ENCODE data around the gene THSD4.

Gene THSD4

GRCh38 chr15:71334873-71335272 lies 219.6 kb downstream of the THSD4 start:
- Histone ChIP-seq H3K79me2 (ENCODE audit: insufficient read depth, low read length) (no peaks in the 10 kb centered on the region), H3K4me3 (ENCODE audit: low read length, poor library complexity, severe bottlenecking) (no peak overlapping the region), H3F3A (ENCODE audit: low read depth) (no peaks in the 10 kb centered on the region), H3K4me2 (ENCODE audit: low read depth, low read length, poor library complexity, severe bottlenecking) (no peak overlapping the region), H3K27me3 (ENCODE audit: insufficient read depth, low read length, poor library complexity, severe bottlenecking) (no peaks in the 10 kb centered on the region), H2AFZ (ENCODE audit: low read length) (no peak overlapping the region), H3K4me1 (ENCODE audit: insufficient read depth, low read length, poor library complexity, severe bottlenecking) (no peaks in the 10 kb centered on the region), H3K36me3 (ENCODE audit: insufficient read depth, low read length) (no peaks in the 10 kb centered on the region), H3K9me3 (ENCODE audit: insufficient read depth, low read depth, low read length) (no peaks in the 10 kb centered on the region), H3K9ac (ENCODE audit: low read depth, low read length, poor library complexity, severe bottlenecking) (no peak overlapping the region), H3K9me2 (replicated peaks; ENCODE audit: low read depth, low read length) (no peaks in the 10 kb centered on the region), H4K20me1 (ENCODE audit: insufficient read depth, low read length, poor library complexity, severe bottlenecking) (no peaks in the 10 kb centered on the region)
- TF ChIP-seq CTCF (conservative IDR thresholded peaks at IDR 0.05; ENCODE audit: low read length) = no peak
- TF ChIP-seq EZH2phosphoT487 (IDR thresholded peaks at IDR 0.05; ENCODE audit: borderline replicate concordance) = no peak

- no peaks in the 10 kb centered on the region for H3K4me1 ChIP-seq (ENCODE audit: insufficient read depth, low read length, poor library complexity, severe bottlenecking)
- no peak overlapping the region for H3K4me3 ChIP-seq (ENCODE audit: low read length, poor library complexity, severe bottlenecking)
- H3K27me3 ChIP-seq (ENCODE audit: insufficient read depth, low read length, poor library complexity, severe bottlenecking) = no peaks in the 10 kb centered on the region
- TF ChIP-seq CTCF (conservative IDR thresholded peaks at IDR 0.05; ENCODE audit: low read length) (no peak), EZH2phosphoT487 (IDR thresholded peaks at IDR 0.05; ENCODE audit: borderline replicate concordance) (no peak)
- H3K79me2 ChIP-seq (ENCODE audit: insufficient read depth, low read length) = no peaks in the 10 kb centered on the region
- no peaks in the 10 kb centered on the region for H4K20me1 ChIP-seq (ENCODE audit: insufficient read depth, low read length, poor library complexity, severe bottlenecking)
- H3K36me3 ChIP-seq (ENCODE audit: insufficient read depth, low read length) = no peaks in the 10 kb centered on the region
- no peak overlapping the region for H2AFZ ChIP-seq (ENCODE audit: low read length)
- H3K9ac ChIP-seq (ENCODE audit: low read depth, low read length, poor library complexity, severe bottlenecking) = no peak overlapping the region
- no peaks in the 10 kb centered on the region for H3K9me3 ChIP-seq (ENCODE audit: insufficient read depth, low read depth, low read length)
- H3K4me2 ChIP-seq (ENCODE audit: low read depth, low read length, poor library complexity, severe bottlenecking) = no peak overlapping the region
- H3K9me2 ChIP-seq (replicated peaks; ENCODE audit: low read depth, low read length) = no peaks in the 10 kb centered on the region
- no peaks in the 10 kb centered on the region for H3F3A ChIP-seq (ENCODE audit: low read depth)
These were observed 220.3 kb downstream of the THSD4 start for GRCh38 chr15:71335591-71335990.

- H3K9me2 ChIP-seq (replicated peaks; ENCODE audit: low read depth, low read length) = no peaks in the 10 kb centered on the region
- no peaks in the 10 kb centered on the region for H3K79me2 ChIP-seq (ENCODE audit: insufficient read depth, low read length)
- no peak overlapping the region for H3K4me3 ChIP-seq (ENCODE audit: low read length, poor library complexity, severe bottlenecking)
- no peak overlapping the region for H3K9ac ChIP-seq (ENCODE audit: low read depth, low read length, poor library complexity, severe bottlenecking)
- H3F3A ChIP-seq (ENCODE audit: low read depth) = no peaks in the 10 kb centered on the region
- H4K20me1 ChIP-seq (ENCODE audit: insufficient read depth, low read length, poor library complexity, severe bottlenecking) = no peaks in the 10 kb centered on the region
- TF ChIP-seq EZH2phosphoT487 (IDR thresholded peaks at IDR 0.05; ENCODE audit: borderline replicate concordance) = no peak
- TF ChIP-seq CTCF (conservative IDR thresholded peaks at IDR 0.05; ENCODE audit: low read length) = no peak
- H3K36me3 ChIP-seq (ENCODE audit: insufficient read depth, low read length) = no peaks in the 10 kb centered on the region
- H2AFZ ChIP-seq (ENCODE audit: low read length) = no peak overlapping the region
- H3K4me1 ChIP-seq (ENCODE audit: insufficient read depth, low read length, poor library complexity, severe bottlenecking) = no peaks in the 10 kb centered on the region
- no peak overlapping the region for H3K4me2 ChIP-seq (ENCODE audit: low read depth, low read length, poor library complexity, severe bottlenecking)
- H3K27me3 ChIP-seq (ENCODE audit: insufficient read depth, low read length, poor library complexity, severe bottlenecking) = no peaks in the 10 kb centered on the region
- no peaks in the 10 kb centered on the region for H3K9me3 ChIP-seq (ENCODE audit: insufficient read depth, low read depth, low read length)
These were observed 221.4 kb downstream of the THSD4 start for GRCh38 chr15:71336671-71337070.

Measured in Loucy (cell line).